Measurements from ENCODE around the gene CXCR5.

- TF ChIP-seq, protein P1, sequence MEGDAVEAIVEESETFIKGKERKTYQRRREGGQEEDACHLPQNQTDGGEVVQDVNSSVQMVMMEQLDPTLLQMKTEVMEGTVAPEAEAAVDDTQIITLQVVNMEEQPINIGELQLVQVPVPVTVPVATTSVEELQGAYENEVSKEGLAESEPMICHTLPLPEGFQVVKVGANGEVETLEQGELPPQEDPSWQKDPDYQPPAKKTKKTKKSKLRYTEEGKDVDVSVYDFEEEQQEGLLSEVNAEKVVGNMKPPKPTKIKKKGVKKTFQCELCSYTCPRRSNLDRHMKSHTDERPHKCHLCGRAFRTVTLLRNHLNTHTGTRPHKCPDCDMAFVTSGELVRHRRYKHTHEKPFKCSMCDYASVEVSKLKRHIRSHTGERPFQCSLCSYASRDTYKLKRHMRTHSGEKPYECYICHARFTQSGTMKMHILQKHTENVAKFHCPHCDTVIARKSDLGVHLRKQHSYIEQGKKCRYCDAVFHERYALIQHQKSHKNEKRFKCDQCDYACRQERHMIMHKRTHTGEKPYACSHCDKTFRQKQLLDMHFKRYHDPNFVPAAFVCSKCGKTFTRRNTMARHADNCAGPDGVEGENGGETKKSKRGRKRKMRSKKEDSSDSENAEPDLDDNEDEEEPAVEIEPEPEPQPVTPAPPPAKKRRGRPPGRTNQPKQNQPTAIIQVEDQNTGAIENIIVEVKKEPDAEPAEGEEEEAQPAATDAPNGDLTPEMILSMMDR (IDR thresholded peaks at IDR 0.05): no peak
- no peak for TF ChIP-seq POLR2A (IDR thresholded peaks at IDR 0.05)
Observed at GRCh38 chr11:118834427-118835028, 49.2 kb upstream of the CXCR5 start.
